ENCODE results near the gene ZNF48.
A peak's percentile ranks its signal among the peaks of the same experiment; 100 is the strongest.

Gene ZNF48

GRCh38 chr16:30407804-30408534 is 12.7 kb downstream of the ZNF48 start:
- DNase-seq, result no peak

- peak; percentile 22 for DNase-seq
Measured at GRCh38 chr16:30409125-30410060, 14.2 kb downstream of the ZNF48 start.

- DNase-seq, result no peak
Measured at GRCh38 chr16:30413112-30413806, 18.0 kb downstream of the ZNF48 start.

- no peak for DNase-seq
Measured at GRCh38 chr16:30414159-30414558, 18.9 kb downstream of the ZNF48 start.

GRCh38 chr16:30416047-30416603 is 20.9 kb downstream of the ZNF48 start:
- DNase-seq, result no peak

- DNase-seq, result no peak
Measured at GRCh38 chr16:30416624-30417528, 21.7 kb downstream of the ZNF48 start.

GRCh38 chr16:30417529-30418349 is 22.5 kb downstream of the ZNF48 start:
- DNase-seq, result no peak

- DNase-seq, result no peak
Measured at GRCh38 chr16:30418350-30419181, 23.3 kb downstream of the ZNF48 start.

- no peak for DNase-seq
Measured at GRCh38 chr16:30421010-30421409, 25.8 kb downstream of the ZNF48 start.

- DNase-seq, result no peak
Measured at GRCh38 chr16:30428055-30428454, 32.8 kb downstream of the ZNF48 start.

- no peak for DNase-seq
Measured at GRCh38 chr16:30429418-30429677, 34.1 kb downstream of the ZNF48 start.

- DNase-seq, result peak; percentile 90
Measured at GRCh38 chr16:30429678-30430427, 34.6 kb downstream of the ZNF48 start, which contains the start of gene DCTPP1. Gene DCTPP1 (minus strand): TSS chr16:30430030. CDS start chr16:30429980, 50 bp downstream.

- no peak for DNase-seq
Measured at GRCh38 chr16:30430428-30430970, 35.3 kb downstream of the ZNF48 start.

- DNase-seq, result no peak
Measured at GRCh38 chr16:30434852-30435251, 39.6 kb downstream of the ZNF48 start.

- DNase-seq, result peak; percentile 51
Measured at GRCh38 chr16:30437511-30438046, 42.4 kb downstream of the ZNF48 start.

GRCh38 chr16:30438835-30439234 is 43.6 kb downstream of the ZNF48 start:
- no peak for DNase-seq

- no peak for DNase-seq
Measured at GRCh38 chr16:30439720-30440348, 44.6 kb downstream of the ZNF48 start.

- DNase-seq, result no peak
Measured at GRCh38 chr16:30443631-30444030, 48.4 kb downstream of the ZNF48 start.

All from NCI-H187 treated with DMSO at 0.1 percent for 48 hours (cell line).